ENCODE data around the gene RNLS. TPM values are rescaled to one million over a fixed set of nuclear protein-coding genes. Genes with fewer than 3 reads are reported as not detected.

Gene RNLS
- total RNA-seq, 1 experiment from 2014 or later = 8.7 TPM

- CTCF ChIA-PET = no interaction called here
- H3K4me1 Mint-ChIP-seq = peaks cover 10% of the 10 kb centered on the region
- H3K36me3 Mint-ChIP-seq = no peaks in the 10 kb centered on the region
- no peak overlapping the region for H3K4me3 Mint-ChIP-seq
- TF ChIP-seq NR1H2 (CRISPR knock-in tag; IDR thresholded peaks at IDR 0.05) = no peak
- no peak for TF ChIP-seq HMGA2 (CRISPR knock-in tag; IDR thresholded peaks at IDR 0.05)
- no peak for TF ChIP-seq NR3C1 (CRISPR knock-in tag; conservative IDR thresholded peaks at IDR 0.05; ENCODE audit: low read depth)
- TF ChIP-seq SMAD4 (CRISPR knock-in tag; IDR thresholded peaks at IDR 0.05) = no peak
- no peak for TF ChIP-seq ZBTB21 (CRISPR knock-in tag; IDR thresholded peaks at IDR 0.05; ENCODE audit: borderline replicate concordance)
- no peak for TF ChIP-seq RORB (CRISPR knock-in tag; IDR thresholded peaks at IDR 0.05)
- no peak for TF ChIP-seq ZNF281 (CRISPR knock-in tag; IDR thresholded peaks at IDR 0.05)
- no peak for TF ChIP-seq KAT7 (CRISPR knock-in tag; IDR thresholded peaks at IDR 0.05; ENCODE audit: borderline replicate concordance)
- TF ChIP-seq ZNF396 (CRISPR knock-in tag; IDR thresholded peaks at IDR 0.05; ENCODE audit: borderline replicate concordance) = no peak
- TF ChIP-seq ZNF232 (CRISPR knock-in tag; IDR thresholded peaks at IDR 0.05) = no peak
- TF ChIP-seq HMGXB4 (CRISPR knock-in tag; IDR thresholded peaks at IDR 0.05) = no peak
- TF ChIP-seq CBFB (CRISPR knock-in tag; IDR thresholded peaks at IDR 0.05; ENCODE audit: low read depth) = no peak
- TF ChIP-seq E2F1 (CRISPR knock-in tag; IDR thresholded peaks at IDR 0.05) = no peak
- no peak for TF ChIP-seq SP1 (CRISPR knock-in tag; conservative IDR thresholded peaks at IDR 0.05)
- TF ChIP-seq ZNF317 (CRISPR knock-in tag; IDR thresholded peaks at IDR 0.05; ENCODE audit: borderline replicate concordance, low read depth) = no peak
- TF ChIP-seq TEAD4 (CRISPR knock-in tag; IDR thresholded peaks at IDR 0.05) = no peak
- TF ChIP-seq TEAD1 (CRISPR knock-in tag; IDR thresholded peaks at IDR 0.05) = no peak
- TF ChIP-seq IRF1 (CRISPR knock-in tag; IDR thresholded peaks at IDR 0.05) = no peak
- no peak for TF ChIP-seq ZNF423 (CRISPR knock-in tag; IDR thresholded peaks at IDR 0.05)
- TF ChIP-seq PREB (CRISPR knock-in tag; IDR thresholded peaks at IDR 0.05; ENCODE audit: borderline replicate concordance) = no peak
- ATAC-seq (no peak), DNase-seq (ENCODE audit: low spot score) (no peak)
- no peaks in the 10 kb centered on the region for H3K27me3 Mint-ChIP-seq (ENCODE audit: low read depth)
- POLR2A ChIA-PET = no interaction called here
- H3K9me3 Mint-ChIP-seq = peaks cover 6% of the 10 kb centered on the region
- no peak overlapping the region for H3K27ac Mint-ChIP-seq
Observed at GRCh38 chr10:88330174-88330573, 252.9 kb downstream of the RNLS start.

All from WTC11 (cell line).